DOHH2 (cell line): Measurements from ENCODE around the gene SLC5A11.

Experiments used
- H3F3A ChIP-seq: fragments of 200-600 bp; sonication (generic), shearing (Covaris generic); 2 replicates; pipeline ENCODE4 v1.6.0; 2016; ENCODE audit warnings: antibody characterized with exemption, mild to moderate bottlenecking; ENCODE audit not compliant: control insufficient read depth, insufficient read depth
- H3K27ac ChIP-seq: fragments of 200-600 bp; sonication (generic); 2 replicates; pipeline ENCODE4 v1.5.1; 2014; ENCODE audit warnings: low read depth, mild to moderate bottlenecking, low read length, moderate library complexity
- H3K27me3 ChIP-seq: fragments of 200-600 bp; sonication (generic); 2 replicates; pipeline ENCODE4 v1.6.1; 2014; ENCODE audit warnings: mild to moderate bottlenecking, low read length, mixed read lengths; ENCODE audit not compliant: control insufficient read depth
- H3K36me3 ChIP-seq: fragments of 200-600 bp; sonication (generic); 2 replicates; pipeline ENCODE4 v1.6.1; 2014; ENCODE audit warnings: mild to moderate bottlenecking, low read length, moderate library complexity, mixed read lengths; ENCODE audit not compliant: control insufficient read depth
- H3K4me1 ChIP-seq: fragments of 200-600 bp; sonication (generic); 2 replicates; pipeline ENCODE4 v1.6.1; 2014; ENCODE audit warnings: mild to moderate bottlenecking, low read length, mixed read lengths; ENCODE audit not compliant: control insufficient read depth
- H3K4me2 ChIP-seq: fragments of 200-600 bp; sonication (generic); 2 replicates; pipeline ENCODE4 v1.6.0; 2014; ENCODE audit warnings: mild to moderate bottlenecking, low read length, moderate library complexity
- H3K4me3 ChIP-seq: fragments of 200-600 bp; sonication (generic); 2 replicates; pipeline ENCODE4 v1.5.1; 2014; ENCODE audit warnings: mild to moderate bottlenecking, low read length, mixed read lengths
- H3K79me2 ChIP-seq: fragments of 200-600 bp; sonication (generic); 2 replicates; pipeline ENCODE4 v1.6.1; 2014; ENCODE audit warnings: mild to moderate bottlenecking, low read length, mixed read lengths; ENCODE audit not compliant: control insufficient read depth
- H3K9me2 ChIP-seq: fragments of 200-600 bp; sonication (generic); replicated peaks from 2 replicates; pipeline ENCODE4 v1.6.1; 2014; ENCODE audit warnings: mild to moderate bottlenecking, low read length, mixed read lengths; ENCODE audit not compliant: control insufficient read depth
- H3K9me3 ChIP-seq: fragments of 200-600 bp; sonication (generic); 2 replicates; pipeline ENCODE4 v1.6.1; 2014; ENCODE audit warnings: antibody characterized with exemption, low read length, mixed read lengths; ENCODE audit not compliant: control insufficient read depth, insufficient read depth
- H4K20me1 ChIP-seq: fragments of 200-600 bp; sonication (generic); 2 replicates; pipeline ENCODE4 v1.6.0; 2014; ENCODE audit warnings: low read depth, mild to moderate bottlenecking, antibody characterized with exemption, low read length, moderate library complexity; ENCODE audit not compliant: control insufficient read depth, insufficient read depth
- CTCF ChIP-seq: fragments of 200-600 bp; sonication (generic); IDR thresholded peaks from one replicate; pipeline ENCODE4 v1.5.1; 2014; ENCODE audit warnings: antibody characterized with exemption, mild to moderate bottlenecking, low read depth, low read length; ENCODE audit not compliant: poor library complexity, severe bottlenecking
- EZH2phosphoT487 ChIP-seq: fragments of 200-600 bp; sonication (generic); IDR thresholded peaks from 2 replicates; pipeline ENCODE4 v1.6.1; 2017; ENCODE audit warnings: borderline replicate concordance, mild to moderate bottlenecking, antibody characterized with exemption, low read length, moderate library complexity, mixed read lengths

The SLC5A11 gene

GRCh38 chr16:24863582-24864437 lies 18.0 kb downstream of the SLC5A11 start:
- H3K4me3 ChIP-seq, result no peak overlapping the region
- no peak for TF ChIP-seq CTCF
- TF ChIP-seq EZH2phosphoT487, result no peak
- no peaks in the 10 kb centered on the region for H3K79me2 ChIP-seq
- no peak overlapping the region for H3K27ac ChIP-seq
- no peaks in the 10 kb centered on the region for H3K36me3 ChIP-seq
- H4K20me1 ChIP-seq, result no peaks in the 10 kb centered on the region
- no peaks in the 10 kb centered on the region for H3F3A ChIP-seq
- no peaks in the 10 kb centered on the region for H3K27me3 ChIP-seq
- H3K9me2 ChIP-seq, result no peaks in the 10 kb centered on the region
- no peak overlapping the region for H3K4me2 ChIP-seq
- no peaks in the 10 kb centered on the region for H3K9me3 ChIP-seq
- no peaks in the 10 kb centered on the region for H3K4me1 ChIP-seq

- Histone ChIP-seq H4K20me1 (no peaks in the 10 kb centered on the region), H3K9me3 (no peaks in the 10 kb centered on the region), H3K36me3 (no peaks in the 10 kb centered on the region), H3F3A (no peaks in the 10 kb centered on the region), H3K4me2 (no peak overlapping the region), H3K27ac (no peak overlapping the region), H3K4me3 (no peak overlapping the region), H3K79me2 (no peaks in the 10 kb centered on the region), H3K27me3 (no peaks in the 10 kb centered on the region), H3K4me1 (peaks cover 4% of the 10 kb centered on the region; the same call in 1 of the 2 replicates), H3K9me2 (no peaks in the 10 kb centered on the region)
- TF ChIP-seq EZH2phosphoT487 (no peak), CTCF (no peak)
These were observed 23.3 kb downstream of the SLC5A11 start for GRCh38 chr16:24869033-24869432.

- no peaks in the 10 kb centered on the region for H3K27me3 ChIP-seq
- H3K9me2 ChIP-seq, result no peaks in the 10 kb centered on the region
- H3F3A ChIP-seq, result no peaks in the 10 kb centered on the region
- no peaks in the 10 kb centered on the region for H3K79me2 ChIP-seq
- no peak overlapping the region for H3K4me3 ChIP-seq
- H3K27ac ChIP-seq, result no peak overlapping the region
- H4K20me1 ChIP-seq, result no peaks in the 10 kb centered on the region
- no peaks in the 10 kb centered on the region for H3K9me3 ChIP-seq
- no peaks in the 10 kb centered on the region for H3K36me3 ChIP-seq
- H3K4me1 ChIP-seq, result peaks cover 4% of the 10 kb centered on the region; the same call in 1 of the 2 replicates
- TF ChIP-seq CTCF (no peak), EZH2phosphoT487 (no peak)
- H3K4me2 ChIP-seq, result no peak overlapping the region
These were observed 26.1 kb downstream of the SLC5A11 start for GRCh38 chr16:24871891-24872290.
